ENCODE measurements around the gene CBLB.

DNA sequence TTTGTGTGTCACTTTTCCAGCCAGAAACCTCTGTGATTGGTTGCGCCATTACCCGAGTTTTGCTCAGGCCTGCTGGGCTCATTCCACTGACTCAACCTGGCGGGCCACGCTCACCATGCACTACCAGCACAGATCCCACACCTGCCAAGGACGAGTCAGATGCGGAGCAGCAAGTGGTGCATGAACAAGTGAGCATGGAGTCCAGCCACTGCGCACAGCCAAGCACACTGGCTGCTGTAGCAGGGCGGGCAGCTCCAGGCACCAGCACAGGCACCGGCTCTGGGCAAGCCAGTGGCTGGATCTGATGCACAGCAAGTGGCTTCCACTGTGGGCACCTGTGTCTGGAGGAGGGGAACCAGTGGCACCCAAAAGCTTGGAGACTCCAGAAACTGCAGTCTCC is 110.4 kb downstream of the CBLB start:
- TF ChIP-seq EZH2phosphoT487 (IDR thresholded peaks at IDR 0.05; ENCODE audit: unreplicated experiment) (no peak), EZH2 (IDR thresholded peaks at IDR 0.05; ENCODE audit: low read depth, unreplicated experiment) (no peak)
- TF ChIP-seq, protein P1, sequence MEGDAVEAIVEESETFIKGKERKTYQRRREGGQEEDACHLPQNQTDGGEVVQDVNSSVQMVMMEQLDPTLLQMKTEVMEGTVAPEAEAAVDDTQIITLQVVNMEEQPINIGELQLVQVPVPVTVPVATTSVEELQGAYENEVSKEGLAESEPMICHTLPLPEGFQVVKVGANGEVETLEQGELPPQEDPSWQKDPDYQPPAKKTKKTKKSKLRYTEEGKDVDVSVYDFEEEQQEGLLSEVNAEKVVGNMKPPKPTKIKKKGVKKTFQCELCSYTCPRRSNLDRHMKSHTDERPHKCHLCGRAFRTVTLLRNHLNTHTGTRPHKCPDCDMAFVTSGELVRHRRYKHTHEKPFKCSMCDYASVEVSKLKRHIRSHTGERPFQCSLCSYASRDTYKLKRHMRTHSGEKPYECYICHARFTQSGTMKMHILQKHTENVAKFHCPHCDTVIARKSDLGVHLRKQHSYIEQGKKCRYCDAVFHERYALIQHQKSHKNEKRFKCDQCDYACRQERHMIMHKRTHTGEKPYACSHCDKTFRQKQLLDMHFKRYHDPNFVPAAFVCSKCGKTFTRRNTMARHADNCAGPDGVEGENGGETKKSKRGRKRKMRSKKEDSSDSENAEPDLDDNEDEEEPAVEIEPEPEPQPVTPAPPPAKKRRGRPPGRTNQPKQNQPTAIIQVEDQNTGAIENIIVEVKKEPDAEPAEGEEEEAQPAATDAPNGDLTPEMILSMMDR (conservative IDR thresholded peaks at IDR 0.05; ENCODE audit: low read depth in 2 of 2) = no peak
- TF ChIP-seq, protein P2, sequence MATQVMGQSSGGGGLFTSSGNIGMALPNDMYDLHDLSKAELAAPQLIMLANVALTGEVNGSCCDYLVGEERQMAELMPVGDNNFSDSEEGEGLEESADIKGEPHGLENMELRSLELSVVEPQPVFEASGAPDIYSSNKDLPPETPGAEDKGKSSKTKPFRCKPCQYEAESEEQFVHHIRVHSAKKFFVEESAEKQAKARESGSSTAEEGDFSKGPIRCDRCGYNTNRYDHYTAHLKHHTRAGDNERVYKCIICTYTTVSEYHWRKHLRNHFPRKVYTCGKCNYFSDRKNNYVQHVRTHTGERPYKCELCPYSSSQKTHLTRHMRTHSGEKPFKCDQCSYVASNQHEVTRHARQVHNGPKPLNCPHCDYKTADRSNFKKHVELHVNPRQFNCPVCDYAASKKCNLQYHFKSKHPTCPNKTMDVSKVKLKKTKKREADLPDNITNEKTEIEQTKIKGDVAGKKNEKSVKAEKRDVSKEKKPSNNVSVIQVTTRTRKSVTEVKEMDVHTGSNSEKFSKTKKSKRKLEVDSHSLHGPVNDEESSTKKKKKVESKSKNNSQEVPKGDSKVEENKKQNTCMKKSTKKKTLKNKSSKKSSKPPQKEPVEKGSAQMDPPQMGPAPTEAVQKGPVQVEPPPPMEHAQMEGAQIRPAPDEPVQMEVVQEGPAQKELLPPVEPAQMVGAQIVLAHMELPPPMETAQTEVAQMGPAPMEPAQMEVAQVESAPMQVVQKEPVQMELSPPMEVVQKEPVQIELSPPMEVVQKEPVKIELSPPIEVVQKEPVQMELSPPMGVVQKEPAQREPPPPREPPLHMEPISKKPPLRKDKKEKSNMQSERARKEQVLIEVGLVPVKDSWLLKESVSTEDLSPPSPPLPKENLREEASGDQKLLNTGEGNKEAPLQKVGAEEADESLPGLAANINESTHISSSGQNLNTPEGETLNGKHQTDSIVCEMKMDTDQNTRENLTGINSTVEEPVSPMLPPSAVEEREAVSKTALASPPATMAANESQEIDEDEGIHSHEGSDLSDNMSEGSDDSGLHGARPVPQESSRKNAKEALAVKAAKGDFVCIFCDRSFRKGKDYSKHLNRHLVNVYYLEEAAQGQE (IDR thresholded peaks at IDR 0.05; ENCODE audit: unreplicated experiment) = no peak

Data from GM23338 (cell line).